Skeletal muscle satellite cell (primary cell): ENCODE results near the gene SMCP. TPM values are rescaled to one million over a fixed set of nuclear protein-coding genes. Genes with fewer than 3 reads are reported as not detected.

Experiments used
- H3K27me3 ChIP-seq: 2 replicates; pipeline ENCODE4 v1.7.0; 2013; ENCODE audit warnings: low read length; ENCODE audit not compliant: control insufficient read depth, insufficient read depth
- H3K36me3 ChIP-seq: 2 replicates; pipeline ENCODE4 v1.7.0; 2013; ENCODE audit warnings: mild to moderate bottlenecking, control low read depth, low read length; ENCODE audit not compliant: insufficient read depth
- H3K4me1 ChIP-seq: 2 replicates; pipeline ENCODE4 v1.7.0; 2013; ENCODE audit warnings: low read length; ENCODE audit not compliant: control insufficient read depth, insufficient read depth
- H3K4me2 ChIP-seq: 2 replicates; pipeline ENCODE4 v1.7.0; 2013; ENCODE audit warnings: mild to moderate bottlenecking, low read length
- H3K4me3 ChIP-seq: 2 replicates; pipeline ENCODE4 v1.7.0; 2013; ENCODE audit warnings: low read length
- H3K9ac ChIP-seq: 2 replicates; pipeline ENCODE4 v1.7.0; 2013; ENCODE audit warnings: mild to moderate bottlenecking, low read depth, low read length, moderate library complexity
- H3K9me3 ChIP-seq: replicated peaks from 2 replicates; pipeline ENCODE4 v1.7.0; 2013; ENCODE audit warnings: mild to moderate bottlenecking, control low read depth, low read length
- total RNA-seq: library from RNA; depleted of rRNA; stranded (reverse); fragments of >200 nt; gene quantifications from 2 replicates; pipeline ENCODE4 v1.2.3, GENCODE V29; 2012; rRNA removed

Gene SMCP, protein sequence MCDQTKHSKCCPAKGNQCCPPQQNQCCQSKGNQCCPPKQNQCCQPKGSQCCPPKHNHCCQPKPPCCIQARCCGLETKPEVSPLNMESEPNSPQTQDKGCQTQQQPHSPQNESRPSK
- total RNA-seq: not detected in 2 replicates

GRCh38 chr1:152878042-152878441 is at the start of gene SMCP:
TSS of gene SMCP (plus strand) at chr1:152878322. CDS start at chr1:152884423, 6,101 bp downstream.
- no peak within 1 kb of the TSS for H3K9ac ChIP-seq
- H3K4me3 ChIP-seq: no peak within 1 kb of the TSS
- no peaks in the 10 kb centered on the region for H3K27me3 ChIP-seq
- no peaks in the 10 kb centered on the region for H3K9me3 ChIP-seq
- peaks cover 10% of the 10 kb centered on the region for H3K4me1 ChIP-seq
- no peak within 1 kb of the TSS for H3K4me2 ChIP-seq
- no peaks in the 10 kb centered on the region for H3K36me3 ChIP-seq

DNA sequence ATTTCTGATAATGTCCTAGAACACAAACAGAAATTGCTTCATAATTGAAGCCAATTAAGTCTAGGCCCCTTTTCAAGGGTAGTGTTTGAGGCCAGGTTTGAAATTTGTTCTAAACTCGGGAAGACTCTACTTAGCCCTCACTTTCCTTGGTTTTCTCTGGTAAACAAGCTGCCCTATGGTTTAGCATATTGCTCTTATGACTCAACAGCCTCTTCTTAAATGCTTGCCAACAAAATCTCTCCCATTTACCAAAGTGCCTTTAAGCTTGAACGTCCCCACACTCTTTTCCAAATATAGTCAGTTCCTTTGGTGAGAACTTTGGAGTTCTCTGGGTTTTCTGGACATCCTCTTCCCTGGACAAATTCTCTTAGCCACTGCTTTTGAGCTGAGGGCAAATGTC is 41.3 kb upstream of the SMCP start:
- Histone ChIP-seq H3K27me3 (no peaks in the 10 kb centered on the region), H3K4me3 (no peak overlapping the region), H3K36me3 (no peaks in the 10 kb centered on the region), H3K9ac (no peak overlapping the region), H3K4me2 (no peak overlapping the region), H3K9me3 (no peaks in the 10 kb centered on the region), H3K4me1 (no peaks in the 10 kb centered on the region)

- Histone ChIP-seq H3K4me2 (no peak within 1 kb of the TSS), H3K9me3 (no peaks in the 10 kb centered on the region), H3K4me1 (no peaks in the 10 kb centered on the region), H3K9ac (no peak within 1 kb of the TSS), H3K27me3 (peaks cover 2% of the 10 kb centered on the region), H3K36me3 (no peaks in the 10 kb centered on the region), H3K4me3 (no peak within 1 kb of the TSS)
Measured at GRCh38 chr1:152842556-152842955, 35.6 kb upstream of the SMCP start, which contains the start of gene LCE6A. TSS of gene LCE6A (plus strand) at chr1:152842856. CDS start at chr1:152843521, 665 bp downstream.

DNA sequence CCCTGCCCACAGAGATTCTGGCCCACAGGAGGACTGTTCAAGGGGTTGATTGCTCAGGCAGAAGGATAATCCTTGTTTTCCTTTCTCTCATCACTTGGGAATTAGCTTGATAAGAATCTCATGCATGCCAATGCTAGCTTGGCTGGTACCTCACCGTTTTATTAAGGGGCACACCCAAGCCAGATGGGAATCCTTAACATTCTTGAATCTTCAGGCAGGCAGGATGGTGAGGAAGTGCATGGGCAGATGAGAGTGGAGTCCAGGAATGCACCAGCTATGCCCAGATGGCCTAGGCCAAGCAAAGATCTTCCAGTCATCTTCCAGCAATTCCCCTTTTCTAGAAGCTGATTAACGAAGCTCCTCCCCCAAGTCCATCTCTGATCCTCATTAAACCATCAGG is 22.5 kb upstream of the SMCP start:
- no peaks in the 10 kb centered on the region for H3K9me3 ChIP-seq
- no peaks in the 10 kb centered on the region for H3K4me1 ChIP-seq
- no peak overlapping the region for H3K4me3 ChIP-seq
- no peaks in the 10 kb centered on the region for H3K27me3 ChIP-seq
- no peak overlapping the region for H3K9ac ChIP-seq
- no peak overlapping the region for H3K4me2 ChIP-seq
- no peaks in the 10 kb centered on the region for H3K36me3 ChIP-seq

- H3K9me3 ChIP-seq: no peaks in the 10 kb centered on the region
- no peak overlapping the region for H3K4me3 ChIP-seq
- H3K4me1 ChIP-seq: no peaks in the 10 kb centered on the region
- no peaks in the 10 kb centered on the region for H3K27me3 ChIP-seq
- no peak overlapping the region for H3K9ac ChIP-seq
- H3K4me2 ChIP-seq: no peak overlapping the region
- H3K36me3 ChIP-seq: no peaks in the 10 kb centered on the region
Measured at GRCh38 chr1:152858062-152858461, 20.1 kb upstream of the SMCP start.

GRCh38 chr1:152859696-152860095 is 18.4 kb upstream of the SMCP start, which contains the start of gene LCE7A:
TSS of gene LCE7A (plus strand) at chr1:152859996. CDS start at chr1:152860698, 702 bp downstream.
- Histone ChIP-seq H3K9ac (no peak within 1 kb of the TSS), H3K27me3 (no peaks in the 10 kb centered on the region), H3K36me3 (no peaks in the 10 kb centered on the region), H3K4me1 (no peaks in the 10 kb centered on the region), H3K4me3 (no peak within 1 kb of the TSS), H3K4me2 (no peak within 1 kb of the TSS), H3K9me3 (no peaks in the 10 kb centered on the region)

- no peak overlapping the region for H3K9ac ChIP-seq
- no peak overlapping the region for H3K4me3 ChIP-seq
- H3K9me3 ChIP-seq: no peaks in the 10 kb centered on the region
- no peaks in the 10 kb centered on the region for H3K4me1 ChIP-seq
- no peak overlapping the region for H3K4me2 ChIP-seq
- H3K36me3 ChIP-seq: no peaks in the 10 kb centered on the region
- H3K27me3 ChIP-seq: no peaks in the 10 kb centered on the region
Measured at GRCh38 chr1:152860129-152860528, 18.0 kb upstream of the SMCP start.

- H3K9me3 ChIP-seq: no peaks in the 10 kb centered on the region
- no peak overlapping the region for H3K4me3 ChIP-seq
- no peak overlapping the region for H3K4me2 ChIP-seq
- H3K4me1 ChIP-seq: no peaks in the 10 kb centered on the region
- no peaks in the 10 kb centered on the region for H3K27me3 ChIP-seq
- H3K36me3 ChIP-seq: no peaks in the 10 kb centered on the region
- no peak overlapping the region for H3K9ac ChIP-seq
Measured at GRCh38 chr1:152861374-152861773, 16.7 kb upstream of the SMCP start.

GRCh38 chr1:152864443-152864842 is 13.7 kb upstream of the SMCP start:
- Histone ChIP-seq H3K4me3 (no peak overlapping the region), H3K9ac (no peak overlapping the region), H3K9me3 (no peaks in the 10 kb centered on the region), H3K4me2 (no peak overlapping the region), H3K4me1 (no peaks in the 10 kb centered on the region), H3K27me3 (no peaks in the 10 kb centered on the region), H3K36me3 (no peaks in the 10 kb centered on the region)

GRCh38 chr1:152866321-152866720 is 11.8 kb upstream of the SMCP start:
- Histone ChIP-seq H3K9ac (no peak overlapping the region), H3K4me3 (no peak overlapping the region)

GRCh38 chr1:152869808-152870419 is 8.2 kb upstream of the SMCP start:
- H3K36me3 ChIP-seq: no peaks in the 10 kb centered on the region
- no peaks in the 10 kb centered on the region for H3K27me3 ChIP-seq
- no peak overlapping the region for H3K4me2 ChIP-seq
- H3K4me3 ChIP-seq: no peak overlapping the region
- H3K9me3 ChIP-seq: no peaks in the 10 kb centered on the region
- peaks cover 11% of the 10 kb centered on the region for H3K4me1 ChIP-seq
- H3K9ac ChIP-seq: no peak overlapping the region

More at GRCh38 chr1:152866321-152866720, 11.8 kb upstream of the SMCP start:
- Histone ChIP-seq H3K4me1 (no peaks in the 10 kb centered on the region), H3K9me3 (no peaks in the 10 kb centered on the region), H3K27me3 (no peaks in the 10 kb centered on the region), H3K36me3 (no peaks in the 10 kb centered on the region), H3K4me2 (no peak overlapping the region)
